Endothelial cell of umbilical vein (primary cell): ENCODE measurements around the gene HNRNPH1.
"Not testable (repeated sequence)": the region's sequence is repeated elsewhere in the genome, so short reads cannot be mapped to it uniquely, and the experiment has no call there.

Experiments used
- EZH2 ChIP-seq: IDR thresholded peaks from 2 replicates; pipeline ENCODE4 v1.6.1; 2012; ENCODE audit warnings: borderline replicate concordance, low read depth, mild to moderate bottlenecking, moderate library complexity, low read length, inconsistent platforms; ENCODE audit not compliant: severe bottlenecking
- FOS ChIP-seq: IDR thresholded peaks from 2 replicates; pipeline ENCODE4 v1.6.1; 2011; ENCODE audit warnings: mild to moderate bottlenecking, low read length, moderate library complexity, borderline replicate concordance; ENCODE audit not compliant: insufficient read depth
- JUN ChIP-seq: IDR thresholded peaks from 2 replicates; pipeline ENCODE4 v1.6.1; 2011; ENCODE audit warnings: borderline replicate concordance, low read depth; ENCODE audit not compliant: insufficient read length, insufficient read depth
- MYC ChIP-seq: IDR thresholded peaks from one replicate; pipeline ENCODE4 v1.6.1; 2011; ENCODE audit warnings: mild to moderate bottlenecking, low read depth, low read length
- POLR2A ChIP-seq: IDR thresholded peaks from 2 replicates; pipeline ENCODE4 v1.6.1; 2012; ENCODE audit warnings: low read depth, mild to moderate bottlenecking, control low read depth, low read length
- POLR2AphosphoS5 ChIP-seq: IDR thresholded peaks from 2 replicates; pipeline ENCODE4 v1.6.1; 2012; ENCODE audit warnings: low read depth, mild to moderate bottlenecking, control low read depth, low read length, moderate library complexity; ENCODE audit not compliant: insufficient read depth
- TF ChIP-seq, protein P1 (sequence below), 2 donors: IDR thresholded peaks; 1 replicate in 1 of 2; 2 replicates in 1 of 2; pipeline ENCODE4 v1.5.1; 2011; ENCODE audit warnings: low read length in 2 of 2, mild to moderate bottlenecking in 2 of 2, moderate library complexity in 2 of 2, control low read depth in 1 of 2, inconsistent platforms in 1 of 2, low read depth in 1 of 2; ENCODE audit not compliant: insufficient read depth in 1 of 2; ENCODE audit errors: extremely low read depth in 1 of 2
- TF ChIP-seq, protein P2 (sequence below): IDR thresholded peaks from 2 replicates; pipeline ENCODE4 v1.6.1; 2011; ENCODE audit not compliant: insufficient read depth, insufficient read length

DNA sequence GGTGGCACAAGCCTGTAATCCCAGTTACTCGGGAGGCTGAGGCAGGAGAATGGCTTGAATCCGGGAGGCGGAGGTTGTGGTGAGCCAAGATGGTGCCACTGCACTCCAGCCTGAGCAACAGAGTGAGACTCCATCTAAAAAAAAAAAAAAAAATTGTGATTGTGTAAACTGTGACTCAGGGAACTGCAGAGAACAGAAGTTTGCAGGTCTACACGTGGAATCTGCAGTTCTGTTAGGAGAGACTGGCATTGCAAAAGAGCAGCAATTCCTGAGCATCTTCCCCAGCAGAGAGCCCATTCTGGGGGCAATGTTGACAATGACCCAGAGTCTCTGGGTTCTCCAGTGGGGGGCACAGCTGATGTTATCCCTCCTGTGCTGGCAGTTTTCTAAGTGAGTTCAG is 18.3 kb upstream of the HNRNPH1 start:
- not testable (repeated sequence) for TF ChIP-seq POLR2AphosphoS5, POLR2A, MYC, JUN, EZH2, FOS
- TF ChIP-seq, protein P1, sequence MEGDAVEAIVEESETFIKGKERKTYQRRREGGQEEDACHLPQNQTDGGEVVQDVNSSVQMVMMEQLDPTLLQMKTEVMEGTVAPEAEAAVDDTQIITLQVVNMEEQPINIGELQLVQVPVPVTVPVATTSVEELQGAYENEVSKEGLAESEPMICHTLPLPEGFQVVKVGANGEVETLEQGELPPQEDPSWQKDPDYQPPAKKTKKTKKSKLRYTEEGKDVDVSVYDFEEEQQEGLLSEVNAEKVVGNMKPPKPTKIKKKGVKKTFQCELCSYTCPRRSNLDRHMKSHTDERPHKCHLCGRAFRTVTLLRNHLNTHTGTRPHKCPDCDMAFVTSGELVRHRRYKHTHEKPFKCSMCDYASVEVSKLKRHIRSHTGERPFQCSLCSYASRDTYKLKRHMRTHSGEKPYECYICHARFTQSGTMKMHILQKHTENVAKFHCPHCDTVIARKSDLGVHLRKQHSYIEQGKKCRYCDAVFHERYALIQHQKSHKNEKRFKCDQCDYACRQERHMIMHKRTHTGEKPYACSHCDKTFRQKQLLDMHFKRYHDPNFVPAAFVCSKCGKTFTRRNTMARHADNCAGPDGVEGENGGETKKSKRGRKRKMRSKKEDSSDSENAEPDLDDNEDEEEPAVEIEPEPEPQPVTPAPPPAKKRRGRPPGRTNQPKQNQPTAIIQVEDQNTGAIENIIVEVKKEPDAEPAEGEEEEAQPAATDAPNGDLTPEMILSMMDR (IDR thresholded peaks at IDR 0.05; ENCODE audit: extremely low read depth in 1 of 2, insufficient read depth in 1 of 2, low read depth in 1 of 2, low read length in 2 of 2) = not testable (repeated sequence)
- TF ChIP-seq, protein P2, sequence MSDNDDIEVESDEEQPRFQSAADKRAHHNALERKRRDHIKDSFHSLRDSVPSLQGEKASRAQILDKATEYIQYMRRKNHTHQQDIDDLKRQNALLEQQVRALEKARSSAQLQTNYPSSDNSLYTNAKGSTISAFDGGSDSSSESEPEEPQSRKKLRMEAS = not testable (repeated sequence)
